Smooth muscle cell (in vitro differentiated cells): ENCODE measurements around the gene BCAS1. TPM values are rescaled to one million over a fixed set of nuclear protein-coding genes. Genes with fewer than 3 reads are reported as not detected.

Source experiments
- DNase-seq: peaks from one replicate; lab custom pipeline; 2025; ENCODE audit not compliant: unreplicated experiment; lab: John Stamatoyannopoulos, UW
- H2AFZ ChIP-seq: fragments of 200-600 bp; sonication (generic); 2 replicates; pipeline ENCODE4 v1.6.0; 2016; ENCODE audit warnings: antibody characterized with exemption, low read depth, mild to moderate bottlenecking
- H3F3A ChIP-seq: fragments of 200-600 bp; sonication (generic); 2 replicates; pipeline ENCODE4 v1.6.0; 2017; ENCODE audit warnings: antibody characterized with exemption, low read depth
- H3K27ac ChIP-seq: fragments of 200-600 bp; sonication (generic); 2 replicates; pipeline ENCODE4 v1.5.1; 2016; ENCODE audit warnings: low read depth, mild to moderate bottlenecking
- H3K27me3 ChIP-seq: fragments of 200-600 bp; sonication (generic); 2 replicates; pipeline ENCODE4 v1.6.1; 2016; ENCODE audit warnings: low read depth, mild to moderate bottlenecking
- H3K36me3 ChIP-seq: fragments of 200-600 bp; sonication (generic); 2 replicates; pipeline ENCODE4 v1.5.1; 2016; ENCODE audit warnings: low read depth
- H3K4me1 ChIP-seq: fragments of 200-600 bp; sonication (generic); 2 replicates; pipeline ENCODE4 v1.5.1; 2016; ENCODE audit warnings: low read depth
- H3K4me2 ChIP-seq: fragments of 200-600 bp; sonication (generic); 2 replicates; pipeline ENCODE4 v1.6.0; 2016; ENCODE audit warnings: mild to moderate bottlenecking
- H3K4me3 ChIP-seq: fragments of 200-600 bp; sonication (generic); 2 replicates; pipeline ENCODE4 v1.5.1; 2016; ENCODE audit warnings: mild to moderate bottlenecking
- H3K79me2 ChIP-seq: fragments of 200-600 bp; sonication (generic); 2 replicates; pipeline ENCODE4 v1.6.0; 2016; ENCODE audit warnings: low read depth, mild to moderate bottlenecking
- H3K9ac ChIP-seq: fragments of 200-600 bp; sonication (generic); 2 replicates; pipeline ENCODE4 v1.6.0; 2016; ENCODE audit warnings: low read depth
- H3K9me3 ChIP-seq: fragments of 200-600 bp; sonication (generic); replicated peaks from 2 replicates; pipeline ENCODE4 v1.5.1; 2016; ENCODE audit warnings: low read depth
- H4K20me1 ChIP-seq: fragments of 200-600 bp; sonication (generic); 2 replicates; pipeline ENCODE4 v1.6.0; 2016; ENCODE audit warnings: low read depth
- WGBS: methylation state at CpG from one replicate; pipeline ENCODE4 v1.1.7; 2016; ENCODE audit warnings: low lambda C conversion rate; 5-methylcytosine and 5-hydroxymethylcytosine counted together
- polyA plus RNA-seq: library from polyadenylated mRNA; unstranded; fragments of >200 nt; fragmentation: Nextera tagmentation; extraction: Ambion mirVana; gene quantifications from 2 replicates; pipeline ENCODE4 v1.2.1, GENCODE V29; 2016
- total RNA-seq: library from RNA; depleted of rRNA; stranded (reverse); fragments of >200 nt; gene quantifications from 2 replicates; pipeline ENCODE4 v1.2.3, GENCODE V29; 2014
- TF ChIP-seq, protein P1 (sequence below): fragments of 200-600 bp; sonication (generic); IDR thresholded peaks from 2 replicates; pipeline ENCODE4 v1.5.1; 2017; ENCODE audit warnings: borderline replicate concordance, mild to moderate bottlenecking, antibody characterized with exemption; ENCODE audit not compliant: insufficient read depth, poor library complexity, severe bottlenecking

BCAS1 gene
- total and polyA plus RNA-seq, 2 experiments from 2014 or later, result 0.09 to 0.15 TPM

- no peaks in the 10 kb centered on the region for H3K27me3 ChIP-seq
- H3K79me2 ChIP-seq, result no peaks in the 10 kb centered on the region
- H3K4me3 ChIP-seq, result no peak overlapping the region
- H3K4me2 ChIP-seq, result no peak overlapping the region
- WGBS, result 85% methylated on average over 2 of the region's 2 CpGs
- no peaks in the 10 kb centered on the region for H3F3A ChIP-seq
- no peaks in the 10 kb centered on the region for H3K36me3 ChIP-seq
- no peaks in the 10 kb centered on the region for H4K20me1 ChIP-seq
- DNase-seq, result no peak
- no peak overlapping the region for H2AFZ ChIP-seq
- H3K9ac ChIP-seq, result no peak overlapping the region
- no peaks in the 10 kb centered on the region for H3K4me1 ChIP-seq
- H3K27ac ChIP-seq, result no peak overlapping the region
- no peaks in the 10 kb centered on the region for H3K9me3 ChIP-seq
- TF ChIP-seq, protein P1, sequence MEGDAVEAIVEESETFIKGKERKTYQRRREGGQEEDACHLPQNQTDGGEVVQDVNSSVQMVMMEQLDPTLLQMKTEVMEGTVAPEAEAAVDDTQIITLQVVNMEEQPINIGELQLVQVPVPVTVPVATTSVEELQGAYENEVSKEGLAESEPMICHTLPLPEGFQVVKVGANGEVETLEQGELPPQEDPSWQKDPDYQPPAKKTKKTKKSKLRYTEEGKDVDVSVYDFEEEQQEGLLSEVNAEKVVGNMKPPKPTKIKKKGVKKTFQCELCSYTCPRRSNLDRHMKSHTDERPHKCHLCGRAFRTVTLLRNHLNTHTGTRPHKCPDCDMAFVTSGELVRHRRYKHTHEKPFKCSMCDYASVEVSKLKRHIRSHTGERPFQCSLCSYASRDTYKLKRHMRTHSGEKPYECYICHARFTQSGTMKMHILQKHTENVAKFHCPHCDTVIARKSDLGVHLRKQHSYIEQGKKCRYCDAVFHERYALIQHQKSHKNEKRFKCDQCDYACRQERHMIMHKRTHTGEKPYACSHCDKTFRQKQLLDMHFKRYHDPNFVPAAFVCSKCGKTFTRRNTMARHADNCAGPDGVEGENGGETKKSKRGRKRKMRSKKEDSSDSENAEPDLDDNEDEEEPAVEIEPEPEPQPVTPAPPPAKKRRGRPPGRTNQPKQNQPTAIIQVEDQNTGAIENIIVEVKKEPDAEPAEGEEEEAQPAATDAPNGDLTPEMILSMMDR, result no peak
Measured at GRCh38 chr20:54000914-54001313, 69.5 kb downstream of the BCAS1 start.

- Histone ChIP-seq H3K9ac (no peak overlapping the region), H3K79me2 (no peaks in the 10 kb centered on the region), H3K27ac (no peak overlapping the region), H3K9me3 (no peaks in the 10 kb centered on the region), H3K27me3 (no peaks in the 10 kb centered on the region), H3F3A (no peaks in the 10 kb centered on the region), H4K20me1 (no peaks in the 10 kb centered on the region), H3K4me3 (no peak overlapping the region), H2AFZ (no peak overlapping the region), H3K36me3 (no peaks in the 10 kb centered on the region), H3K4me1 (no peaks in the 10 kb centered on the region), H3K4me2 (no peak overlapping the region)
- DNase-seq, result no peak
- TF ChIP-seq, protein P1, result no peak
Measured at GRCh38 chr20:54000262-54000661, 70.1 kb downstream of the BCAS1 start.

DNA sequence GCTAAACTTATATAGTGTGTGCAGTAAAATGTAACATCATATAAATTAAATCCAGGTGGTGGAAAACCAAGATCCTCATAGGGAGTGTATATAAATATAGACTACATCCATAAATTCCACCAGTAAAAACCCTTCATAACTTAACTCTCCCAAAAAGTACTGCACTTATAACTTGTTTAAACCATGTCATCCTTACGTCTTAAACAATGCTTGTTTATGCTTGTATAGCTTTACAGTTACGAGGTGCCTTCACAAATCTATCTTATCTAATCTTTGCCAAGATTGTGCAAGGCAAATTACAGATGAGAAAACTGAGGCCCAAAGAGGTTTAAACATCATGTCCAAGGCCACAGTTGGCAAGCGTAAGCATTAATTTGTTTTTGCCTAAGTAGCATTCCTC lies 71.3 kb downstream of the BCAS1 start:
- no peaks in the 10 kb centered on the region for H4K20me1 ChIP-seq
- no peaks in the 10 kb centered on the region for H3K9me3 ChIP-seq
- no peak for DNase-seq
- 77% methylated on average over 3 of the region's 3 CpGs for WGBS
- TF ChIP-seq, protein P1, result no peak
- H3K4me3 ChIP-seq, result no peak overlapping the region
- no peak overlapping the region for H3K27ac ChIP-seq
- H3K4me1 ChIP-seq, result no peaks in the 10 kb centered on the region
- H3K4me2 ChIP-seq, result no peak overlapping the region
- no peaks in the 10 kb centered on the region for H3K79me2 ChIP-seq
- no peaks in the 10 kb centered on the region for H3K36me3 ChIP-seq
- no peak overlapping the region for H3K9ac ChIP-seq
- no peak overlapping the region for H2AFZ ChIP-seq
- no peaks in the 10 kb centered on the region for H3F3A ChIP-seq
- no peaks in the 10 kb centered on the region for H3K27me3 ChIP-seq

DNA sequence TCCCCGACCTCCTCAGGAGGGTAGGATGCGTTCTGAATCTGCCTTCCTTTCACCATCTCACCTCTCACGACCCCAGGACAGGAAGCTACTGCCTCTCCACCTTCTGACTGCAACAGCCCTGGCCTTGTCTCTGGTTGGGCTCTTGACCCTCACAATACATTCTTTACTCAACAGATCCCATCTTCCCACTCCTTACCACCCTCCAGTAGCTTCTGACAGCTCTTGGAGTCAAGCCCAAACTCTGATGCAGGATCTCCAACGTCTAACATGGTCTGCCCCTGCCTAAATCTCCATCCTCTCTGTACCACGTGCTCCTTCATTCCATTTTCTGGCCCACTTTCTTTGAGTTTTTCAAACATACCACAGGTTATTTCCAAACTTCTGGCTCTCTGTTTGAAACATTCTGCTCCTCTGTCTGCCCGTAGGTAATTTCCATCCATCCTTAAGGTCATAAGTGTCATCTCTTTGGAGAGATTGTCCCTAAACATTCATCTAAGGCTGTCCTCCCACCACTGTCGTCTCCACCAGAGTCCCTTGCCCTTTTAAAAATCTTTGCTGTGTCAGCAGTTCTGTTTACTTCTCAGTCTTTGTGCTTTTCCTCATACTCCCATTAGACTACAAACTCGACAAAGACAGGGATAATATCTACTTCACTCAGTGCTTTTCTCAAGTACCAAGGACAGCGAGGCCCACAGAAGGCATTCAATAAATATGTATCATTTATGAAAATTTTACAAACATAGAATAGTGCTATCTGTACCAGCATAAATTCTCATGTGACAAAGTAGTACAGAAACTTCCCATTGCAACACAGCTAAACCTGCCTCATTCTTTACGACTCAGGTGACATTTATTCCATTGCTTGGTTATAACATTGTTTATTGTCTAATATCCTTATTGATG lies 73.6 kb downstream of the BCAS1 start:
- no peaks in the 10 kb centered on the region for H3K79me2 ChIP-seq
- WGBS, result 88% methylated on average over 10 of the region's 10 CpGs
- DNase-seq, result no peak
- H3K4me2 ChIP-seq, result no peak overlapping the region
- no peak overlapping the region for H3K27ac ChIP-seq
- H3K9ac ChIP-seq, result no peak overlapping the region
- H3F3A ChIP-seq, result no peaks in the 10 kb centered on the region
- no peaks in the 10 kb centered on the region for H3K9me3 ChIP-seq
- no peaks in the 10 kb centered on the region for H3K36me3 ChIP-seq
- H3K27me3 ChIP-seq, result no peaks in the 10 kb centered on the region
- no peak overlapping the region for H3K4me3 ChIP-seq
- H3K4me1 ChIP-seq, result no peaks in the 10 kb centered on the region
- H2AFZ ChIP-seq, result no peak overlapping the region
- no peaks in the 10 kb centered on the region for H4K20me1 ChIP-seq
- TF ChIP-seq, protein P1, result no peak
